Muscle of back (tissue), 10 donors: ENCODE data around the gene CD55. TPM values are rescaled to one million over a fixed set of nuclear protein-coding genes. Genes with fewer than 3 reads are reported as not detected.

Experiments
- polyA plus RNA-seq, 10 donors: library from polyadenylated mRNA; unstranded; fragments of 120-200 nt; gene quantifications; one replicate each; pipeline ENCODE4 v1.2.1, GENCODE V29; 2013; ENCODE audit not compliant: insufficient read length in 10 of 10

The CD55 gene
- polyA plus RNA-seq, 10 donors, result 16.6 to 27.9 (median 19.7) TPM

Other genes with a start within 250 kb of the CD55 start
- under 1 TPM; 0.13 to 0.79 (median 0.37) TPM for gene C4BPB, start 232.8 kb upstream of the CD55 start, polyA plus RNA-seq
- gene C4BPA, start 217.4 kb upstream of the CD55 start, polyA plus RNA-seq, result under 1 TPM; 0.14 to 0.81 (median 0.36) TPM
- gene CR2, start 132.7 kb downstream of the CD55 start, polyA plus RNA-seq, result under 1 TPM in 9 of 10 donors, not detected in 1; 0.04 to 0.88 (median 0.19) TPM
- 1 to 10 TPM in 6 of 10 donors, under 1 TPM in 4; 0.78 to 2.2 (median 1.3) TPM for gene CR1, start 174.5 kb downstream of the CD55 start, polyA plus RNA-seq